Mononuclear cell (primary cell): ENCODE measurements around the gene CADPS2. TPM values are rescaled to one million over a fixed set of nuclear protein-coding genes. Genes with fewer than 3 reads are reported as not detected.
"Not testable (repeated sequence)": the region's sequence is repeated elsewhere in the genome, so short reads cannot be mapped to it uniquely, and the experiment has no call there.

Experiments used
- H3K27me3 ChIP-seq: 2 replicates; pipeline ENCODE4 v1.6.0; 2011; ENCODE audit warnings: low read length, control low read depth; ENCODE audit not compliant: insufficient read depth
- H3K4me1 ChIP-seq: 2 replicates; pipeline ENCODE4 v1.5.1; 2011; ENCODE audit warnings: mild to moderate bottlenecking, low read length, control low read depth; ENCODE audit not compliant: insufficient read depth
- H3K4me3 ChIP-seq: 2 replicates; pipeline ENCODE4 v1.5.1; 2011; ENCODE audit warnings: mild to moderate bottlenecking, low read length, moderate library complexity
- H3K9me3 ChIP-seq: 2 replicates; pipeline ENCODE4 v1.5.1; 2011; ENCODE audit warnings: low read depth, mild to moderate bottlenecking, control low read depth, low read length
- total RNA-seq: library from RNA; depleted of rRNA; stranded (reverse); fragments of >200 nt; gene quantifications from one replicate; pipeline ENCODE4 v1.2.3, GENCODE V29; 2012

Gene CADPS2
- total RNA-seq, 1 donor = not detected

GRCh38 chr7:122689346-122690109 lies 196.7 kb downstream of the CADPS2 start:
- no peaks in the 10 kb centered on the region for H3K9me3 ChIP-seq
- no peaks in the 10 kb centered on the region for H3K4me1 ChIP-seq
- no peak overlapping the region for H3K4me3 ChIP-seq
- no peaks in the 10 kb centered on the region for H3K27me3 ChIP-seq

- Histone ChIP-seq H3K4me3 (no peak overlapping the region), H3K4me1 (no peaks in the 10 kb centered on the region)
Measured at GRCh38 chr7:122688400-122688998, 197.8 kb downstream of the CADPS2 start.

GRCh38 chr7:122686360-122686878 lies 199.8 kb downstream of the CADPS2 start:
- H3K9me3 ChIP-seq = no peaks in the 10 kb centered on the region
- H3K4me1 ChIP-seq = no peaks in the 10 kb centered on the region
- H3K27me3 ChIP-seq = no peaks in the 10 kb centered on the region
- H3K4me3 ChIP-seq = no peak overlapping the region

More at GRCh38 chr7:122688400-122688998, 197.8 kb downstream of the CADPS2 start:
- no peaks in the 10 kb centered on the region for H3K9me3 ChIP-seq
- H3K27me3 ChIP-seq = no peaks in the 10 kb centered on the region

- Histone ChIP-seq H3K27me3 (no peaks in the 10 kb centered on the region), H3K9me3 (no peaks in the 10 kb centered on the region)
Measured at GRCh38 chr7:122684504-122684903, 201.8 kb downstream of the CADPS2 start.

GRCh38 chr7:122682815-122683550 lies 203.3 kb downstream of the CADPS2 start:
- Histone ChIP-seq H3K4me1 (no peaks in the 10 kb centered on the region), H3K4me3 (no peak overlapping the region), H3K27me3 (no peaks in the 10 kb centered on the region), H3K9me3 (no peaks in the 10 kb centered on the region)

More at GRCh38 chr7:122684504-122684903, 201.8 kb downstream of the CADPS2 start:
- Histone ChIP-seq H3K4me1 (no peaks in the 10 kb centered on the region), H3K4me3 (no peak overlapping the region)

GRCh38 chr7:122681186-122681585 lies 205.1 kb downstream of the CADPS2 start:
- not testable (repeated sequence) for H3K9me3 ChIP-seq, H3K27me3 ChIP-seq, H3K4me1 ChIP-seq, H3K4me3 ChIP-seq

- H3K4me1 ChIP-seq = no peaks in the 10 kb centered on the region
- no peaks in the 10 kb centered on the region for H3K27me3 ChIP-seq
- no peaks in the 10 kb centered on the region for H3K9me3 ChIP-seq
- no peak overlapping the region for H3K4me3 ChIP-seq
Measured at GRCh38 chr7:122679813-122680212, 206.4 kb downstream of the CADPS2 start.

GRCh38 chr7:122679269-122679709 lies 207.0 kb downstream of the CADPS2 start:
- not testable (repeated sequence) for H3K4me1 ChIP-seq, H3K27me3 ChIP-seq, H3K9me3 ChIP-seq, H3K4me3 ChIP-seq

GRCh38 chr7:122677149-122677548 lies 209.1 kb downstream of the CADPS2 start:
- Histone ChIP-seq H3K4me1 (no peaks in the 10 kb centered on the region), H3K9me3 (no peaks in the 10 kb centered on the region), H3K27me3 (no peaks in the 10 kb centered on the region), H3K4me3 (no peak overlapping the region)

GRCh38 chr7:122676466-122676865 lies 209.8 kb downstream of the CADPS2 start:
- no peaks in the 10 kb centered on the region for H3K27me3 ChIP-seq
- no peak overlapping the region for H3K4me3 ChIP-seq
- H3K4me1 ChIP-seq = no peaks in the 10 kb centered on the region
- H3K9me3 ChIP-seq = no peaks in the 10 kb centered on the region

GRCh38 chr7:122675621-122676020 lies 210.6 kb downstream of the CADPS2 start:
- Histone ChIP-seq H3K27me3 (no peaks in the 10 kb centered on the region), H3K9me3 (no peaks in the 10 kb centered on the region), H3K4me1 (no peaks in the 10 kb centered on the region), H3K4me3 (no peak overlapping the region)

GRCh38 chr7:122675011-122675410 lies 211.2 kb downstream of the CADPS2 start:
- Histone ChIP-seq H3K4me3 (no peak overlapping the region), H3K9me3 (no peaks in the 10 kb centered on the region), H3K27me3 (no peaks in the 10 kb centered on the region), H3K4me1 (no peaks in the 10 kb centered on the region)

- no peaks in the 10 kb centered on the region for H3K9me3 ChIP-seq
- no peak overlapping the region for H3K4me3 ChIP-seq
- no peaks in the 10 kb centered on the region for H3K4me1 ChIP-seq
- H3K27me3 ChIP-seq = no peaks in the 10 kb centered on the region
Measured at GRCh38 chr7:122674502-122674901, 211.8 kb downstream of the CADPS2 start.

GRCh38 chr7:122673951-122674350 lies 212.3 kb downstream of the CADPS2 start:
- H3K27me3 ChIP-seq = no peaks in the 10 kb centered on the region
- no peaks in the 10 kb centered on the region for H3K4me1 ChIP-seq
- no peak overlapping the region for H3K4me3 ChIP-seq
- no peaks in the 10 kb centered on the region for H3K9me3 ChIP-seq

GRCh38 chr7:122672536-122672935 lies 213.7 kb downstream of the CADPS2 start:
- H3K4me1 ChIP-seq = no peaks in the 10 kb centered on the region
- no peaks in the 10 kb centered on the region for H3K9me3 ChIP-seq
- no peaks in the 10 kb centered on the region for H3K27me3 ChIP-seq
- H3K4me3 ChIP-seq = no peak overlapping the region
